HEK293 (cell line): ENCODE data around the gene METTL1.

Source experiments
- CTCF ChIA-PET: fragments of 350-600 bp; formaldehyde crosslinking; extraction: SDS; loops from one replicate; lab custom pipeline; 2021; ENCODE audit warnings: antibody characterized with exemption; lab: Yijun Ruan, JAX
- POLR2A ChIA-PET: fragments of 300-600 bp; formaldehyde crosslinking; extraction: SDS; loops from one replicate; lab custom pipeline; 2020; ENCODE audit warnings: antibody characterized with exemption, inconsistent platforms; lab: Yijun Ruan, JAX
- H3K27ac ChIP-seq: fragments of 200-500 bp; sonication (Bioruptor generic); 2 replicates; pipeline ENCODE4 v1.5.1; 2014; ENCODE audit warnings: low read depth, low read length, control low read depth, inconsistent platforms; ENCODE audit errors: extremely low read depth
- H3K36me3 ChIP-seq, 2 experiments: fragments of 200-500 bp in 1 of 2; sonication (Bioruptor generic) in 1 of 2; 1 replicate in 1 of 2; 2 replicates in 1 of 2; pipeline ENCODE4 v1.5.1; 2014 to 2017; ENCODE audit warnings: inconsistent platforms in 2 of 2, low read length in 2 of 2; ENCODE audit not compliant: control insufficient read depth in 2 of 2, insufficient read depth in 1 of 2
- H3K4me1 ChIP-seq: fragments of 200-500 bp; sonication (Bioruptor generic); 2 replicates; pipeline ENCODE4 v1.5.1; 2014; ENCODE audit warnings: mild to moderate bottlenecking, low read length, inconsistent platforms; ENCODE audit not compliant: control insufficient read depth, insufficient read depth
- H3K4me3 ChIP-seq: 2 replicates; pipeline ENCODE4 v1.5.1; 2011; ENCODE audit warnings: low read depth, mild to moderate bottlenecking, control low read depth, low read length, moderate library complexity
- H3K9me3 ChIP-seq: fragments of 200-500 bp; sonication (Bioruptor generic); 2 replicates; pipeline ENCODE4 v1.5.1; 2014; ENCODE audit warnings: low read depth, low read length, inconsistent platforms; ENCODE audit not compliant: control insufficient read depth, insufficient read depth
- GFI1B ChIP-seq: fragments of 450-650 bp; formaldehyde crosslinking; IDR thresholded peaks from 2 replicates; pipeline ENCODE4 v1.5.1; 2016; ENCODE audit warnings: missing biosample characterization, missing genetic modification characterization
- KLF16 ChIP-seq: fragments of 450-650 bp; formaldehyde crosslinking; IDR thresholded peaks from 2 replicates; pipeline ENCODE4 v1.5.1; 2017; ENCODE audit warnings: missing biosample characterization, missing genetic modification characterization
- PBX3 ChIP-seq: sonication (generic); formaldehyde crosslinking; IDR thresholded peaks from 2 replicates; pipeline ENCODE4 v1.8.1; 2022; ENCODE audit warnings: mild to moderate bottlenecking, moderate library complexity, missing genetic modification reagents
- ZFP37 ChIP-seq: fragments of 450-650 bp; formaldehyde crosslinking; IDR thresholded peaks from 2 replicates; pipeline ENCODE4 v1.5.1; 2016; ENCODE audit warnings: missing biosample characterization, missing genetic modification characterization
- ZNF274 ChIP-seq, 2 experiments: fragments of 200-500 bp in 1 of 2; fragments of 450-650 bp in 1 of 2; sonication (Bioruptor generic) in 1 of 2; formaldehyde crosslinking in 1 of 2; IDR thresholded peaks; 2 replicates each; pipeline versions ENCODE4 v1.5.1 to v1.6.1; 2014 to 2016; ENCODE audit warnings: borderline replicate concordance in 1 of 2, inconsistent platforms in 1 of 2, low read length in 1 of 2, missing biosample characterization in 1 of 2, missing genetic modification characterization in 1 of 2
- ZNF391 ChIP-seq: fragments of 450-650 bp; formaldehyde crosslinking; IDR thresholded peaks from 2 replicates; pipeline ENCODE4 v1.5.1; 2016; ENCODE audit warnings: low read depth, missing biosample characterization, missing genetic modification characterization, borderline replicate concordance
- ZNF426 ChIP-seq: fragments of 450-650 bp; formaldehyde crosslinking; IDR thresholded peaks from 2 replicates; pipeline ENCODE4 v1.5.1; 2017; ENCODE audit warnings: missing biosample characterization, missing genetic modification characterization, mild to moderate bottlenecking, inconsistent platforms, moderate library complexity
- ZNF561 ChIP-seq: fragments of 450-650 bp; IDR thresholded peaks from 2 replicates; pipeline ENCODE4 v1.5.1; 2018; ENCODE audit warnings: missing biosample characterization, missing genetic modification characterization, borderline replicate concordance
- ZNF610 ChIP-seq: fragments of 450-650 bp; formaldehyde crosslinking; IDR thresholded peaks from 2 replicates; pipeline ENCODE4 v1.5.1; 2016; ENCODE audit warnings: missing biosample characterization, missing genetic modification characterization, borderline replicate concordance
- ZNF623 ChIP-seq: fragments of 450-650 bp; formaldehyde crosslinking; IDR thresholded peaks from 2 replicates; pipeline ENCODE4 v1.5.1; 2016; ENCODE audit warnings: missing biosample characterization, missing genetic modification characterization
- ZNF654 ChIP-seq: fragments of 450-650 bp; formaldehyde crosslinking; IDR thresholded peaks from 2 replicates; pipeline ENCODE4 v1.5.1; 2016; ENCODE audit warnings: low read depth, missing biosample characterization, missing genetic modification characterization
- ZNF677 ChIP-seq: fragments of 450-650 bp; IDR thresholded peaks from 2 replicates; pipeline ENCODE4 v1.5.0; 2018; ENCODE audit warnings: missing biosample characterization, mild to moderate bottlenecking, missing genetic modification characterization, moderate library complexity
- ZNF692 ChIP-seq: fragments of 450-650 bp; formaldehyde crosslinking; IDR thresholded peaks from 2 replicates; pipeline ENCODE4 v1.5.1; 2016; ENCODE audit warnings: missing biosample characterization, missing genetic modification characterization
- ZNF785 ChIP-seq: fragments of 450-650 bp; formaldehyde crosslinking; IDR thresholded peaks from 2 replicates; pipeline ENCODE4 v1.5.1; 2016; ENCODE audit warnings: missing biosample characterization, missing genetic modification characterization
- ZSCAN16 ChIP-seq: fragments of 450-650 bp; formaldehyde crosslinking; IDR thresholded peaks from 2 replicates; pipeline ENCODE4 v1.5.1; 2016; ENCODE audit warnings: missing biosample characterization, missing genetic modification characterization
- ZSCAN23 ChIP-seq: fragments of 450-650 bp; formaldehyde crosslinking; IDR thresholded peaks from 2 replicates; pipeline ENCODE4 v1.5.1; 2016; ENCODE audit warnings: missing biosample characterization, missing genetic modification characterization
- TF ChIP-seq, protein P1 (sequence below): fragments of 450-650 bp; formaldehyde crosslinking; IDR thresholded peaks from 2 replicates; pipeline ENCODE4 v1.5.1; 2017; ENCODE audit warnings: missing biosample characterization, missing genetic modification characterization

Gene METTL1

DNA sequence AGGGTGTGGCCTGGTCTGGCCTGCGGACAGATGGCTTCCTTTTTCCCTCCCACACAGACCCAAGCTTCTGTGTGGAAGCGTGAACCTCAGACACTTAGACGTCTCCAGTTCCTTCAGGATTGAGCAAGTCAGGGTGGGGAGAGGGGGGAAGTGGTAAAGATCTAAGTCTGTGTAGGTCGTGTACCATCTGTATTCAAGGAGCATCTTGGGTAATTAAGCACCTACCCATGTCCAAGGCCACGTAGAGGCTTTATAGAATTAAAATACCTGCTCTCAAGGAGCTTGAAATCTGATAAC lies 44.9 kb upstream of the METTL1 start:
- CTCF ChIA-PET = interaction anchor here (0.8 to 4.5 kb wide), 5 partner anchors 8 to 89 kb away, joined by 3 to 27 read pairs (median 3); no protein-coding TSS in a partner anchor
- POLR2A ChIA-PET = no interaction called here

DNA sequence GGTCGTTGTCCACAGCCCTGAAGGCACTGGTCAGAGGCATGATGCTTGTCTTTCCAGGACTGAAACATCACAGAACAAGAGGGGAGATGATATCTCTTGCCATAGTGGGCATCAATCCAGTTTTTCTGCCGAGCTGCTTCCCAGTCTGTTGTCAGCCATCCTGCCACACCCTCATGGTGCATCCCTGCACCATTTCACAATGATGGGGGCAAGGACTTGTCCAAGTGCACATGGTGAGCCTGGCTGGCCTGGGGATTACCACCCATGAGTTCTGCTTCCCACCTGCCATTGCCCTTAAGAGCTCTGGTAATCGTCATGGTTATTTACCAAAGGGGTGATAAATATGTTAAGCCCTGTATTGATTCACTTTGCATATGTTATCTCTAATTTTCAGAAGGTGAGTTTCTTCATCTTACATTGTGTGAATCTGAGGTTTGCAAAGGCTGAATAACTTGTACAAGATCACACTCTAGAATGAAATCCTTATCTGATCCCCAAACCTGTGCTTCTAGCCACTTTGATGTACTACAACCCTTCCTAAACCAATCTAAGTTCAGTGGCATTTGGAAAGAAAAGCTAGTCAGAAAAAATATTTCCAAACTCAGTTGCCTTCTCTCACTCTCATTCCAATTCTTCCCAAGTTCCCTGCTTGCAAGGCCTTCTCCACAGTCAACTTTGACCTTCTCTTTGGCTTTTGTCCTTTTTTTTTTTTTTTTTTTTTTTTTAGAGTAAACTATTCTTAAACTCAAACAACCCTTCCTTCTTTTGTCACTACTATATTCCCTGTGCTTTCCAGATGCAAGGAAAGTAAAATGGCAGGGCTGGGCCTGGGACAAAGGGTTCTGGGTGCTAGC lies 44.3 kb upstream of the METTL1 start:
- Histone ChIP-seq H3K27ac (no peak overlapping the region), H3K36me3 (peaks cover 0 to 20% of the 10 kb centered on the region in 2 experiments; a peak in 2 of 3 replicates), H3K9me3 (no peaks in the 10 kb centered on the region), H3K4me3 (no peak overlapping the region), H3K4me1 (no peaks in the 10 kb centered on the region)
- POLR2A ChIA-PET = no interaction called here
- TF ChIP-seq ZSCAN23 (tag by site-specific recombination) (no peak), ZNF426 (tag by site-specific recombination) (no peak), ZNF785 (no peak), ZNF623 (tag by site-specific recombination) (no peak), ZNF654 (tag by site-specific recombination) (no peak), ZNF610 (tag by site-specific recombination) (no peak), ZFP37 (no peak), GFI1B (tag by site-specific recombination) (no peak), PBX3 (CRISPR knock-in tag) (no peak), KLF16 (tag by site-specific recombination) (no peak), ZNF677 (tag by site-specific recombination) (no peak), ZNF274 (IDR thresholded peaks at IDR 0.05; ENCODE audit: low read length) (no peak), ZNF274 (tag by site-specific recombination; IDR thresholded peaks at IDR 0.05; ENCODE audit: borderline replicate concordance) (no peak), ZNF692 (no peak)
- TF ChIP-seq, protein P1, sequence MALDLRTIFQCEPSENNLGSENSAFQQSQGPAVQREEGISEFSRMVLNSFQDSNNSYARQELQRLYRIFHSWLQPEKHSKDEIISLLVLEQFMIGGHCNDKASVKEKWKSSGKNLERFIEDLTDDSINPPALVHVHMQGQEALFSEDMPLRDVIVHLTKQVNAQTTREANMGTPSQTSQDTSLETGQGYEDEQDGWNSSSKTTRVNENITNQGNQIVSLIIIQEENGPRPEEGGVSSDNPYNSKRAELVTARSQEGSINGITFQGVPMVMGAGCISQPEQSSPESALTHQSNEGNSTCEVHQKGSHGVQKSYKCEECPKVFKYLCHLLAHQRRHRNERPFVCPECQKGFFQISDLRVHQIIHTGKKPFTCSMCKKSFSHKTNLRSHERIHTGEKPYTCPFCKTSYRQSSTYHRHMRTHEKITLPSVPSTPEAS (tag by site-specific recombination) = no peak
- CTCF ChIA-PET = interaction anchor here (0.8 to 4.5 kb wide), 8 partner anchors 9 to 90 kb away, joined by 3 to 27 read pairs (median 3); no protein-coding TSS in a partner anchor

More for the DNA sequence above, 44.9 kb upstream of the METTL1 start:
- H3K9me3 ChIP-seq = no peaks in the 10 kb centered on the region
- H3K4me1 ChIP-seq = no peaks in the 10 kb centered on the region
- no peak overlapping the region for H3K4me3 ChIP-seq
- no peak overlapping the region for H3K27ac ChIP-seq
- peaks cover 0 to 22% of the 10 kb centered on the region in 2 experiments; a peak in 2 of 3 replicates for H3K36me3 ChIP-seq
- no peak for TF ChIP-seq ZSCAN16
- no peak for TF ChIP-seq ZNF561 (tag by site-specific recombination)
- TF ChIP-seq ZNF391 (tag by site-specific recombination) = no peak
